NCI-H146 treated with DMSO at 0.1 percent for 48 hours (cell line): ENCODE data around the gene TAF4.

ENCODE experiments used
- DNase-seq: peaks from one replicate; lab custom pipeline; 2025; ENCODE audit not compliant: unreplicated experiment; lab: John Stamatoyannopoulos, UW

TAF4 gene

GRCh38 chr20:62025394-62025793 is 40.3 kb downstream of the TAF4 start:
- DNase-seq = no peak

GRCh38 chr20:62023935-62024334 is 41.7 kb downstream of the TAF4 start:
- DNase-seq = no peak

DNA sequence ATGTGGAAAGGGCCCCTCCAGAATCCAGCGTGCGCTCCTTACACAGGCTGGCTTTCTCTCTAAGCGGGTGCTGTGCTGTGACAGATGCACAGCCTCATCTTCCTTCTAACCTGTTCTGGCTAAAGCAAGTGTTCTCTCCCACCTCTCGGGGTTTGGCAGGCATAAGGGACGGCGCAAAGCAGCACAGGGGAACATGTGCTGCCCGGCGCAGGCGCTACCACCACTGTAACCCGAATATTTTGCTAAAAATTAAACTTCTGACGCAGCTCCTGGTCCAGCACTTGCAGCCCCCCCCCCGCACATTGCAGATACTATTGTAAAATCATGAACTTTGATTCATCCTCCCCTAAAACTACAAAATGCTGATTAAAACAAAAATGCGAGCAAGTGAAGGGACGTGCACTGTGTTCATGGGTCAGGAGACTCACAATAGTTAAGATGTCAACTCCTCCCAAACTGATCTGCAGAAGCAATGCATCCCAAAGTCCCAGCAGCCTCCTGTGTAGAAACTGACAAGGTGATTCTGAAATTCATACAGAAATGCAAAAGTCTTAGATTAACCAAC is 43.0 kb downstream of the TAF4 start:
- no peak for DNase-seq

- DNase-seq = no peak
Observed at GRCh38 chr20:62021793-62022385, 43.8 kb downstream of the TAF4 start.

- DNase-seq = no peak
Observed at GRCh38 chr20:62020935-62021701, 44.6 kb downstream of the TAF4 start.

- no peak for DNase-seq
Observed at GRCh38 chr20:62019881-62020492, 45.7 kb downstream of the TAF4 start.

GRCh38 chr20:62019144-62019805 is 46.4 kb downstream of the TAF4 start:
- no peak for DNase-seq

DNA sequence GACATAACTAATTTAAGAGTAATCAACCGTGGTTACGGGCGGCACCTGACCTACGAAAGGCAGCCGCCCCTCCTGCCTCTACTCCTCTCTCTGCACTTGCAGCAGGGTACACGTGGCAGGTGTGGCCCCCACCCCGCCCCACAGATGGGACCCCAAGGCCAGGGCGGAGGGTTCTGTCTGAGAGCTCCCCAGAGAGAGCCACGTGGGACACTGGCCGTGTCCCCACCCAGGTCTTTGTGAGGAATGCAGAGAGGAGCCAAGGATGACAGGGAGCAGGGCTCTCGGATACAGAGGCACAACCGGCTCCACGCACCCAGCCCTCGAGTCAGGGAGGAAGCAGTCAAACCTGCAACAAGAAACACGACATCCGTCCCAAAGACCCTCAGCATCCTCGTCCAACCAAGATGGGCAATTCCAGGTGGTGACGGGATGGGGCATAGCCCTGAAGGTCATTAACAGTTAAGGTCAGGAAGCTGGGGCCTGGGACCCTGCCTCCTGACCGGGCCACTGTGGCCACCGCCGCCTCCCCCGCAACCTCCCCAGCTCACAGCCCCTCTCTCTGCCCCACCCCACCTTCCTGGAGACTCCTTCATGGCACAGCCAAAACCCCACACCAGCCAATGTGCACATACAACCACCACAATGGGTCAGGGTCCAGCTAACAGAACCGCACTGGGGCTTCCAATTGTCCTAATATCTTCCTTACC is 47.1 kb downstream of the TAF4 start:
- no peak for DNase-seq

GRCh38 chr20:62015540-62016288 is 50.0 kb downstream of the TAF4 start:
- no peak for DNase-seq

DNA sequence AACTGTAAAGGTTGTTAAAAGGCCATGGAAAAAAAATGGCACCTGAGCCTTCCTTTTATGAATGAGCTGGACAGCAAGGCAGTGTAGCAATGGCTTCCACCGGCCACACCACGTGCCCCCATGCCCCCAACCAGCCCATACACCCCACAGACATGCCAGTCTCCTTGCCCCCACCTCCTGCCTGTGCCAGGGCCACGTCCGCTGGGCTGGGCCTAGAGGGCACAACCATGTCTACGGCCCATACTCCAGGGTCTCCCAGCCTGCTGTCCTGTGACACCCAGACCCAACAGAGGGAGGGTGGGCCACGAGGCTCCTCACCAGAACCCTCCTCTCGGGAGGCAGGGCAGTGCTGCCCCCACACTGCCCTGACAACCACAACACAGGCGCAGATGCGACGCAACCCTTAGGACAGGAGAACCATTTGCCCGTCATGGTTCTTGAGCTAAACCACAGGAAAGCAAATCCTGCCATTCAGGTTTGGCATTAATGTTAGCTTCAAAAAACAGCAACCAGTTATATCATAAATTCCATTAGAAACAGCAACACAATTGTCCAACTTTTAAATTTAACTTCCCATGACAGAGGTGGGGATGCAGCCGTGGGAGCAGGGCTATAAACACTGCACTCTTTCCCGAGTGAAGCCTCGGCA is 50.7 kb downstream of the TAF4 start:
- no peak for DNase-seq

- DNase-seq = no peak
Observed at GRCh38 chr20:62014488-62014775, 51.2 kb downstream of the TAF4 start.

GRCh38 chr20:62012631-62013030 is 53.0 kb downstream of the TAF4 start:
- no peak for DNase-seq

GRCh38 chr20:62011938-62012534 is 53.6 kb downstream of the TAF4 start:
- no peak for DNase-seq

- DNase-seq = no peak
Observed at GRCh38 chr20:62011403-62011790, 54.3 kb downstream of the TAF4 start.

DNA sequence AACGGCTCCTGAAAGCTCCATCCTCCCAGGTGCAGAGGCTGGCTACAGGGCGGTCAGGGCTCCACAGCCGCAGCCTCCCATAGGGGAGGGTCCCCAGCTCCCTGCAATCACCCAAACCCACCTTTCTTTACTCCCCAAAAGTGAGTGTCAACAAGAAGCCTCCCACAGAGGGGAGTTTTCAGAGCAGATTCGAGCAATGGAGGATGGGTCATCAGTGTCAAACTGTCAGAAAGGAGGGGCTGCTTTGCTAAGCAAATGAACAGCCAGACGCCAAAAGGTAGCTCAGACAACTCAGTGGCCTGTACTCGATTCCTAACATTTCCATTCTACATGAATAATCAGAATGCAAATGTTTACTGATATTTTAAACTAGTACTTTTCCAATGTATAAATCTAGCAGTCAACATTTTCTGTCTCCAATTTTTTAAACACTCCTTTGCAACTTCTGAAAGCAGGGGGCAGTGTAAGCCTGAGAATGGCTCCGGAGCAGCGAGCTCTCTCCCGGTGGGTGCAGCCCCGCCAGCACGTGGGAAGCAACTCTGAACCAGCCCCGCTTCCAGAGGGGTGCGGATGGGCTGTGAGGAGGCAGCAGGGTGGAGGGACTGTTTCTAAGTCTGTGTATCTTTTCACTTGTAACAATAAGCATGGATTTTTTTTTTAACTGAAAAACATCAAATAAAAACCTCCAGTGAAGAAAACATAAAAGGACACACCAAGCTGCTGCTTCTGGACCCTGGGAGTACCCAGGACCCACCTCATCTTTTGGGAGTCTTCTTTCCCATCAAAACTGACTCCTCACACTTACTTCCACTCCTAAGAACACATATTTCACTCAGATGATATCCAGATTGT is 54.9 kb downstream of the TAF4 start:
- no peak for DNase-seq

- DNase-seq = no peak
Observed at GRCh38 chr20:62009869-62010445, 55.7 kb downstream of the TAF4 start.

DNA sequence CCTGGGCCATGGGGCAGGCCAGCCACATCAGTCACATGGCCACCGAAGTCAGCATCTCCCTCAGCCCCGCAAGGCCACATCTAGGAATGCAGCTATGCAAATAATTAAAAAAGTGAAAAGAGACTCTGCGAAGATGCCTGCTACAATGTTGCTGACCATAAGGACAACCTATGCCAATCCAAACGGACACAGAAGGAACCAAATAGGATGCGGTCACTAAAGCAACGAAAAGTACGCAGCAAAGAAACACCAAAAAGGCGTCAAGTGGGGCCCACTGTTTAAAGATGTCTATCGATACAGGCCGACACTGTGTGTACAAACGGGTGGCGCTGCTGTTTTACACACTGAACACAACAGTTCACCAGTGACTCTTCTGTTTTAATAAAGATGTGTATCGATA is 56.4 kb downstream of the TAF4 start:
- DNase-seq = no peak

GRCh38 chr20:62008643-62009183 is 57.0 kb downstream of the TAF4 start:
- no peak for DNase-seq
